HG03378 (cell line): ENCODE measurements around the gene KCNC4.

Experiments used
- ATAC-seq: cut with Tn5 transposase; IDR thresholded peaks from one replicate; pipeline ENCODE4 v1.9.1; 2021; ENCODE audit warnings: mild to moderate bottlenecking, moderate library complexity; ENCODE audit not compliant: unreplicated experiment

Gene KCNC4

GRCh38 chr1:110209715-110210603 lies at the start of gene KCNC4:
KCNC4 (plus strand) TSS chr1:110210314; CDS start chr1:110211500, 1,186 bp downstream.
- peak; percentile 45 for ATAC-seq

GRCh38 chr1:110160538-110161100 lies 49.5 kb upstream of the KCNC4 start:
- no peak for ATAC-seq

GRCh38 chr1:110161165-110161564 lies 48.9 kb upstream of the KCNC4 start:
- no peak for ATAC-seq

GRCh38 chr1:110161849-110162248 lies 48.3 kb upstream of the KCNC4 start:
- no peak for ATAC-seq

- ATAC-seq, result no peak
Observed at GRCh38 chr1:110163591-110163990, 46.5 kb upstream of the KCNC4 start.

- ATAC-seq, result no peak
Observed at GRCh38 chr1:110164725-110165350, 45.3 kb upstream of the KCNC4 start.

- no peak for ATAC-seq
Observed at GRCh38 chr1:110165761-110166231, 44.3 kb upstream of the KCNC4 start.

GRCh38 chr1:110166861-110167260 lies 43.3 kb upstream of the KCNC4 start:
- no peak for ATAC-seq

- no peak for ATAC-seq
Observed at GRCh38 chr1:110170766-110171733, 39.1 kb upstream of the KCNC4 start.

- ATAC-seq, result no peak
Observed at GRCh38 chr1:110172001-110172400, 38.1 kb upstream of the KCNC4 start.

- no peak for ATAC-seq
Observed at GRCh38 chr1:110173466-110174105, 36.5 kb upstream of the KCNC4 start.

- no peak for ATAC-seq
Observed at GRCh38 chr1:110174961-110175360, 35.2 kb upstream of the KCNC4 start.

GRCh38 chr1:110176299-110176956 lies 33.7 kb upstream of the KCNC4 start:
- no peak for ATAC-seq

GRCh38 chr1:110177775-110178174 lies 32.3 kb upstream of the KCNC4 start:
- ATAC-seq, result no peak

GRCh38 chr1:110183642-110184167 lies 26.4 kb upstream of the KCNC4 start:
- ATAC-seq, result no peak

- ATAC-seq, result no peak
Observed at GRCh38 chr1:110184446-110184845, 25.7 kb upstream of the KCNC4 start.

- no peak for ATAC-seq
Observed at GRCh38 chr1:110185181-110185580, 24.9 kb upstream of the KCNC4 start.

GRCh38 chr1:110186558-110186957 lies 23.6 kb upstream of the KCNC4 start:
- no peak for ATAC-seq

- ATAC-seq, result no peak
Observed at GRCh38 chr1:110187139-110187890, 22.8 kb upstream of the KCNC4 start.
